HepG2 (cell line): Measurements from ENCODE around the gene PKP4. TPM values are rescaled to one million over a fixed set of nuclear protein-coding genes. Genes with fewer than 3 reads are reported as not detected.

Experiments
- FOXO4 ChIP-seq: sonication (generic); formaldehyde crosslinking; conservative IDR thresholded peaks from 2 replicates; pipeline ENCODE4 v1.8.1; 2023; ENCODE audit warnings: missing genetic modification reagents
- GABPA ChIP-seq, 2 experiments: IDR thresholded peaks; 2 replicates each; pipeline ENCODE4 v1.6.1; 2011 to 2016; ENCODE audit warnings: low read depth in 2 of 2, low read length in 1 of 2, missing biosample characterization in 1 of 2, missing genetic modification characterization in 1 of 2
- HOXA5 ChIP-seq: sonication (generic); formaldehyde crosslinking; IDR thresholded peaks from 2 replicates; pipeline ENCODE4 v1.4.0; 2020; ENCODE audit warnings: missing genetic modification reagents
- KMT2A ChIP-seq: sonication (generic); formaldehyde crosslinking; IDR thresholded peaks from 2 replicates; pipeline ENCODE4 v1.4.0; 2020; ENCODE audit warnings: missing genetic modification reagents
- KMT2B ChIP-seq: IDR thresholded peaks from 2 replicates; pipeline ENCODE4 v1.6.1; 2016; ENCODE audit warnings: missing genetic modification reagents, missing compliant biosample characterization
- MEIS2 ChIP-seq: sonication (generic); formaldehyde crosslinking; IDR thresholded peaks from 2 replicates; pipeline ENCODE4 v1.9.0; 2021; ENCODE audit warnings: mild to moderate bottlenecking, missing genetic modification reagents
- MLXIP ChIP-seq: sonication (generic); formaldehyde crosslinking; IDR thresholded peaks from 2 replicates; pipeline ENCODE4 v1.9.0; 2021; ENCODE audit warnings: missing genetic modification reagents, borderline replicate concordance
- SOX6 ChIP-seq, 2 experiments: fragments of 450-650 bp in 1 of 2; sonication (generic) in 1 of 2; formaldehyde crosslinking in 1 of 2; IDR thresholded peaks; 2 replicates each; pipeline versions ENCODE4 v1.4.0 to v1.6.1; 2017 to 2020; ENCODE audit warnings: antibody characterized with exemption in 1 of 2, mild to moderate bottlenecking in 1 of 2, missing genetic modification reagents in 1 of 2
- ZNF235 ChIP-seq: sonication (generic); formaldehyde crosslinking; IDR thresholded peaks from 2 replicates; pipeline ENCODE4 v1.8.1; 2023; ENCODE audit warnings: mild to moderate bottlenecking, missing genetic modification reagents, borderline replicate concordance
- polyA plus RNA-seq, 8 experiments: library from polyadenylated mRNA; depleted of rRNA in 3 of 8; stranded (reverse) in 7 of 8; unstranded in 1 of 8; fragments of >200 nt; fragmentation: Illumina TruSeq in 4 of 8; extraction: Trizol in 4 of 8; gene quantifications; 2 replicates each; pipeline versions ENCODE4 v1.2.1 to v1.2.3, GENCODE V29; 2011 to 2016; ENCODE audit warnings: low read depth in 4 of 8, missing spikeins in 1 of 8, mixed read lengths in 1 of 8; ENCODE audit not compliant: insufficient read depth in 1 of 8
- total RNA-seq, 5 experiments: library from RNA; depleted of rRNA; stranded (reverse); fragments of >200 nt; fragmentation: Illumina TruSeq; extraction: Trizol; gene quantifications; 2 replicates each; pipeline ENCODE4 v1.2.3, GENCODE V29; 2016; ENCODE audit warnings: low read depth in 1 of 5
- TF ChIP-seq, protein P1 (sequence below): IDR thresholded peaks from 2 replicates; pipeline ENCODE4 v1.6.1; 2016; ENCODE audit warnings: low read depth, control low read depth
- TF ChIP-seq, protein P2 (sequence below): sonication (generic); formaldehyde crosslinking; conservative IDR thresholded peaks from 2 replicates; pipeline ENCODE4 v1.8.0; 2022; ENCODE audit warnings: low read depth, missing genetic modification reagents
- TF ChIP-seq, protein P3 (sequence below): sonication (generic); formaldehyde crosslinking; IDR thresholded peaks from 2 replicates; pipeline ENCODE4 v1.5.0; 2020; ENCODE audit warnings: mild to moderate bottlenecking, missing genetic modification reagents, borderline replicate concordance
- TF ChIP-seq, protein P4 (sequence below): sonication (generic); formaldehyde crosslinking; IDR thresholded peaks from 2 replicates; pipeline ENCODE4 v1.5.1; 2020; ENCODE audit warnings: mild to moderate bottlenecking, missing genetic modification reagents, borderline replicate concordance

Gene PKP4
- total and polyA plus RNA-seq, 2 of the 13 experiments (the other 11 are each of a cell fraction or from before 2014, with no cell fraction given): 80.9 to 90.5 TPM

GRCh38 chr2:158723921-158724802 lies 267.4 kb downstream of the PKP4 start (continued):
- TF ChIP-seq, protein P1, sequence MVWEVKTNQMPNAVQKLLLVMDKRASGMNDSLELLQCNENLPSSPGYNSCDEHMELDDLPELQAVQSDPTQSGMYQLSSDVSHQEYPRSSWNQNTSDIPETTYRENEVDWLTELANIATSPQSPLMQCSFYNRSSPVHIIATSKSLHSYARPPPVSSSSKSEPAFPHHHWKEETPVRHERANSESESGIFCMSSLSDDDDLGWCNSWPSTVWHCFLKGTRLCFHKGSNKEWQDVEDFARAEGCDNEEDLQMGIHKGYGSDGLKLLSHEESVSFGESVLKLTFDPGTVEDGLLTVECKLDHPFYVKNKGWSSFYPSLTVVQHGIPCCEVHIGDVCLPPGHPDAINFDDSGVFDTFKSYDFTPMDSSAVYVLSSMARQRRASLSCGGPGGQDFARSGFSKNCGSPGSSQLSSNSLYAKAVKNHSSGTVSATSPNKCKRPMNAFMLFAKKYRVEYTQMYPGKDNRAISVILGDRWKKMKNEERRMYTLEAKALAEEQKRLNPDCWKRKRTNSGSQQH (CRISPR knock-in tag): no peak
- TF ChIP-seq FOXO4 (CRISPR knock-in tag) (no peak), KMT2B (CRISPR knock-in tag) (no peak), ZNF235 (no peak), SOX6 (IDR thresholded peaks at IDR 0.05) (no peak), SOX6 (CRISPR knock-in tag; IDR thresholded peaks at IDR 0.05) (peak; percentile 56), MEIS2 (CRISPR knock-in tag) (no peak), GABPA (IDR thresholded peaks at IDR 0.05; ENCODE audit: low read depth, low read length) (no peak), GABPA (CRISPR knock-in tag; IDR thresholded peaks at IDR 0.05; ENCODE audit: low read depth) (no peak; the same call in 1 of the 2 replicates), HOXA5 (no peak; the same call in 1 of the 2 replicates), MLXIP (CRISPR knock-in tag) (no peak), KMT2A (CRISPR knock-in tag) (no peak)
- TF ChIP-seq, protein P2, sequence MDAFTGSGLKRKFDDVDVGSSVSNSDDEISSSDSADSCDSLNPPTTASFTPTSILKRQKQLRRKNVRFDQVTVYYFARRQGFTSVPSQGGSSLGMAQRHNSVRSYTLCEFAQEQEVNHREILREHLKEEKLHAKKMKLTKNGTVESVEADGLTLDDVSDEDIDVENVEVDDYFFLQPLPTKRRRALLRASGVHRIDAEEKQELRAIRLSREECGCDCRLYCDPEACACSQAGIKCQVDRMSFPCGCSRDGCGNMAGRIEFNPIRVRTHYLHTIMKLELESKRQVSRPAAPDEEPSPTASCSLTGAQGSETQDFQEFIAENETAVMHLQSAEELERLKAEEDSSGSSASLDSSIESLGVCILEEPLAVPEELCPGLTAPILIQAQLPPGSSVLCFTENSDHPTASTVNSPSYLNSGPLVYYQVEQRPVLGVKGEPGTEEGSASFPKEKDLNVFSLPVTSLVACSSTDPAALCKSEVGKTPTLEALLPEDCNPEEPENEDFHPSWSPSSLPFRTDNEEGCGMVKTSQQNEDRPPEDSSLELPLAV (CRISPR knock-in tag): no peak
- TF ChIP-seq, protein P3, sequence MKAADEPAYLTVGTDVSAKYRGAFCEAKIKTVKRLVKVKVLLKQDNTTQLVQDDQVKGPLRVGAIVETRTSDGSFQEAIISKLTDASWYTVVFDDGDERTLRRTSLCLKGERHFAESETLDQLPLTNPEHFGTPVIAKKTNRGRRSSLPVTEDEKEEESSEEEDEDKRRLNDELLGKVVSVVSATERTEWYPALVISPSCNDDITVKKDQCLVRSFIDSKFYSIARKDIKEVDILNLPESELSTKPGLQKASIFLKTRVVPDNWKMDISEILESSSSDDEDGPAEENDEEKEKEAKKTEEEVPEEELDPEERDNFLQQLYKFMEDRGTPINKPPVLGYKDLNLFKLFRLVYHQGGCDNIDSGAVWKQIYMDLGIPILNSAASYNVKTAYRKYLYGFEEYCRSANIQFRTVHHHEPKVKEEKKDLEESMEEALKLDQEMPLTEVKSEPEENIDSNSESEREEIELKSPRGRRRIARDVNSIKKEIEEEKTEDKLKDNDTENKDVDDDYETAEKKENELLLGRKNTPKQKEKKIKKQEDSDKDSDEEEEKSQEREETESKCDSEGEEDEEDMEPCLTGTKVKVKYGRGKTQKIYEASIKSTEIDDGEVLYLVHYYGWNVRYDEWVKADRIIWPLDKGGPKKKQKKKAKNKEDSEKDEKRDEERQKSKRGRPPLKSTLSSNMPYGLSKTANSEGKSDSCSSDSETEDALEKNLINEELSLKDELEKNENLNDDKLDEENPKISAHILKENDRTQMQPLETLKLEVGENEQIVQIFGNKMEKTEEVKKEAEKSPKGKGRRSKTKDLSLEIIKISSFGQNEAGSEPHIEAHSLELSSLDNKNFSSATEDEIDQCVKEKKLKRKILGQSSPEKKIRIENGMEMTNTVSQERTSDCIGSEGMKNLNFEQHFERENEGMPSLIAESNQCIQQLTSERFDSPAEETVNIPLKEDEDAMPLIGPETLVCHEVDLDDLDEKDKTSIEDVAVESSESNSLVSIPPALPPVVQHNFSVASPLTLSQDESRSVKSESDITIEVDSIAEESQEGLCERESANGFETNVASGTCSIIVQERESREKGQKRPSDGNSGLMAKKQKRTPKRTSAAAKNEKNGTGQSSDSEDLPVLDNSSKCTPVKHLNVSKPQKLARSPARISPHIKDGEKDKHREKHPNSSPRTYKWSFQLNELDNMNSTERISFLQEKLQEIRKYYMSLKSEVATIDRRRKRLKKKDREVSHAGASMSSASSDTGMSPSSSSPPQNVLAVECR: peak; percentile 28; the same call in 1 of the 2 replicates
- TF ChIP-seq, protein P4, sequence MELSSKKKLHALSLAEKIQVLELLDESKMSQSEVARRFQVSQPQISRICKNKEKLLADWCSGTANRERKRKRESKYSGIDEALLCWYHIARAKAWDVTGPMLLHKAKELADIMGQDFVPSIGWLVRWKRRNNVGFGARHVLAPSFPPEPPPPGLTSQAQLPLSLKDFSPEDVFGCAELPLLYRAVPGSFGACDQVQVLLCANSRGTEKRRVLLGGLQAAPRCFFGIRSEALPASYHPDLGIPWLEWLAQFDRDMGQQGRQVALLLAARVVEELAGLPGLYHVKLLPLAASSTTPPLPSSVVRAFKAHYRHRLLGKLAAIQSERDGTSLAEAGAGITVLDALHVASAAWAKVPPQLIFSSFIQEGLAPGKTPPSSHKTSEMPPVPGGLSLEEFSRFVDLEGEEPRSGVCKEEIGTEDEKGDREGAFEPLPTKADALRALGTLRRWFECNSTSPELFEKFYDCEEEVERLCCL (CRISPR knock-in tag): no peak
